Neural cell (in vitro differentiated cells): ENCODE measurements around the gene THRA. TPM values are rescaled to one million over a fixed set of nuclear protein-coding genes. Genes with fewer than 3 reads are reported as not detected.

Source experiments
- H2AFZ ChIP-seq: fragments of 200-600, 300-800 bp; sonication (generic), shearing (Covaris generic); 2 replicates; pipeline ENCODE4 v1.6.0; 2014; ENCODE audit warnings: low read depth, mild to moderate bottlenecking, antibody characterized with exemption, low read length, moderate library complexity
- H3F3A ChIP-seq: fragments of 200-600 bp; shearing (Covaris generic); 2 replicates; pipeline ENCODE4 v1.6.1; 2016; ENCODE audit warnings: mild to moderate bottlenecking, moderate library complexity, mixed read lengths, antibody characterized with exemption, low read length; ENCODE audit not compliant: insufficient read depth, poor library complexity, severe bottlenecking
- H3K27ac ChIP-seq: fragments of 200-600, 300-800 bp; sonication (generic), shearing (Covaris generic); 2 replicates; pipeline ENCODE4 v1.5.1; 2014; ENCODE audit warnings: mild to moderate bottlenecking, low read length, moderate library complexity
- H3K27me3 ChIP-seq: fragments of 300-800, 200-600 bp; sonication (generic), shearing (Covaris generic); 2 replicates; pipeline ENCODE4 v1.6.0; 2014; ENCODE audit warnings: mild to moderate bottlenecking, low read depth, low read length, moderate library complexity; ENCODE audit not compliant: insufficient read depth
- H3K36me3 ChIP-seq: fragments of 300-800, 200-600 bp; sonication (generic), shearing (Covaris generic); 2 replicates; pipeline ENCODE4 v1.5.1; 2014; ENCODE audit warnings: mild to moderate bottlenecking, antibody characterized with exemption, low read length, moderate library complexity; ENCODE audit not compliant: insufficient read depth
- H3K4me2 ChIP-seq: fragments of 300-800, 200-600 bp; sonication (generic), shearing (Covaris generic); 2 replicates; pipeline ENCODE4 v1.6.0; 2014; ENCODE audit warnings: mild to moderate bottlenecking, low read length
- H3K4me3 ChIP-seq: fragments of 300-800, 200-600 bp; sonication (generic), shearing (Covaris generic); 2 replicates; pipeline ENCODE4 v1.5.1; 2014; ENCODE audit warnings: mild to moderate bottlenecking, low read length, moderate library complexity
- H3K79me2 ChIP-seq: fragments of 200-600 bp; shearing (Covaris generic); replicated peaks from 2 replicates; pipeline ENCODE4 v1.6.0; 2014; ENCODE audit warnings: mild to moderate bottlenecking, low read length, moderate library complexity; ENCODE audit not compliant: insufficient read depth
- H3K9ac ChIP-seq: fragments of 300-800, 200-600 bp; sonication (generic), shearing (Covaris generic); 2 replicates; pipeline ENCODE4 v1.6.1; 2016; ENCODE audit warnings: mild to moderate bottlenecking, low read length, mixed read lengths
- H3K9me2 ChIP-seq: fragments of 200-600 bp; shearing (Covaris generic); 2 replicates; pipeline ENCODE4 v1.6.1; 2016; ENCODE audit warnings: mild to moderate bottlenecking, low read length, mixed read lengths; ENCODE audit not compliant: insufficient read depth
- H3K9me3 ChIP-seq: fragments of 200-600, 300-800 bp; sonication (generic), shearing (Covaris generic); 2 replicates; pipeline ENCODE4 v1.6.1; 2016; ENCODE audit warnings: mild to moderate bottlenecking, mixed run types, low read length, moderate library complexity, mixed read lengths
- H4K20me1 ChIP-seq: fragments of 200-600 bp; shearing (Covaris generic); 2 replicates; pipeline ENCODE4 v1.6.1; 2016; ENCODE audit warnings: mild to moderate bottlenecking, mixed run types; ENCODE audit not compliant: insufficient read depth
- EP300 ChIP-seq: fragments of 450-650 bp; conservative IDR thresholded peaks from 2 replicates; pipeline ENCODE4 v1.6.1; 2014; ENCODE audit warnings: antibody characterized with exemption, mild to moderate bottlenecking, moderate library complexity; ENCODE audit not compliant: poor library complexity, severe bottlenecking
- EZH2 ChIP-seq: fragments of 200-600, 300-800 bp; shearing (Covaris generic), sonication (generic); IDR thresholded peaks from 2 replicates; pipeline ENCODE4 v1.6.1; 2014; ENCODE audit warnings: antibody characterized with exemption, low read length, borderline replicate concordance, mild to moderate bottlenecking; ENCODE audit not compliant: insufficient read depth, poor library complexity, severe bottlenecking
- MXI1 ChIP-seq: fragments of 450-650 bp; conservative IDR thresholded peaks from 2 replicates; pipeline ENCODE4 v1.6.1; 2014; ENCODE audit warnings: antibody characterized with exemption, mild to moderate bottlenecking; ENCODE audit not compliant: poor library complexity, severe bottlenecking
- POLR2AphosphoS5 ChIP-seq: IDR thresholded peaks from 2 replicates; pipeline ENCODE4 v1.6.1; 2012
- RAD21 ChIP-seq: fragments of 450-650 bp; conservative IDR thresholded peaks from 2 replicates; pipeline ENCODE4 v1.6.1; 2014; ENCODE audit warnings: antibody characterized with exemption, mild to moderate bottlenecking, moderate library complexity
- SMC3 ChIP-seq: fragments of 450-650 bp; conservative IDR thresholded peaks from 2 replicates; pipeline ENCODE4 v1.6.1; 2014; ENCODE audit warnings: antibody characterized with exemption, mild to moderate bottlenecking, moderate library complexity; ENCODE audit not compliant: poor library complexity
- TAF1 ChIP-seq: IDR thresholded peaks from 2 replicates; pipeline ENCODE4 v1.6.1; 2012; ENCODE audit warnings: low read depth
- polyA plus RNA-seq: library from polyadenylated mRNA; depleted of rRNA; stranded (reverse); fragments of >200 nt; gene quantifications from 2 replicates; pipeline ENCODE4 v1.2.3, GENCODE V29; 2014
- TF ChIP-seq, protein P1 (sequence below): IDR thresholded peaks from 2 replicates; pipeline ENCODE4 v1.6.1; 2012; ENCODE audit warnings: borderline replicate concordance
- TF ChIP-seq, protein P2 (sequence below): fragments of 450-650 bp; IDR thresholded peaks from 2 replicates; pipeline ENCODE4 v1.5.1; 2014; ENCODE audit warnings: antibody characterized with exemption, mild to moderate bottlenecking, moderate library complexity; ENCODE audit not compliant: poor library complexity, severe bottlenecking

The THRA gene
- polyA plus RNA-seq, 1 donor from 2014 or later: 97.2 TPM

DNA sequence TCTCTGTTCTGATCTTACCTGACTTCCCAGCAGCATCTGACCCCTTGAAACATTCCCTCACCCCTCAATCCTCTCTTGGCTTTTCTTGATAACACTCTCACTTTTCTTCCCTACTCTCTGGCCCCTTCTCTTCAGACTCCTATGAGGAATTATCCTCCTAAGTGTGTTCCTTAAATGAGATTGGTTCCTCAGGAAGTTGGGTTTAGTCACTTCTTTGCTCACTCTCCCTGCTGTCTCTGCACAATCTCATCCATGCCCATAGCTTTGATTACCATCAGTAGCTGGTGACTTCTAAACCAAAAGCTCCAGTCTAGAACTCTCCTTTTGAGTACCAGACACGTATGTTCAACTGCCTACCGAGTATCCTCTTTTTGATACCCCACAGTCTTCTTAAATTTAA is 21.6 kb upstream of the THRA start:
- no peaks in the 10 kb centered on the region for H3K27me3 ChIP-seq

GRCh38 chr17:40056379-40057015 is 6.3 kb upstream of the THRA start:
- no peak overlapping the region for H3K27ac ChIP-seq
- H3K4me3 ChIP-seq: no peak overlapping the region
- H3K79me2 ChIP-seq: peaks cover 9% of the 10 kb centered on the region
- H3K4me2 ChIP-seq: no peak overlapping the region
- H3K9me2 ChIP-seq: no peaks in the 10 kb centered on the region
- no peak overlapping the region for H2AFZ ChIP-seq
- no peaks in the 10 kb centered on the region for H4K20me1 ChIP-seq
- no peak overlapping the region for H3K9ac ChIP-seq
- no peaks in the 10 kb centered on the region for H3K9me3 ChIP-seq
- no peaks in the 10 kb centered on the region for H3K36me3 ChIP-seq
- no peaks in the 10 kb centered on the region for H3F3A ChIP-seq
- H3K27me3 ChIP-seq: no peaks in the 10 kb centered on the region
- TF ChIP-seq MXI1: no peak
- no peak for TF ChIP-seq POLR2AphosphoS5
- no peak for TF ChIP-seq RAD21
- TF ChIP-seq TAF1: no peak
- no peak for TF ChIP-seq EP300
- TF ChIP-seq, protein P1, sequence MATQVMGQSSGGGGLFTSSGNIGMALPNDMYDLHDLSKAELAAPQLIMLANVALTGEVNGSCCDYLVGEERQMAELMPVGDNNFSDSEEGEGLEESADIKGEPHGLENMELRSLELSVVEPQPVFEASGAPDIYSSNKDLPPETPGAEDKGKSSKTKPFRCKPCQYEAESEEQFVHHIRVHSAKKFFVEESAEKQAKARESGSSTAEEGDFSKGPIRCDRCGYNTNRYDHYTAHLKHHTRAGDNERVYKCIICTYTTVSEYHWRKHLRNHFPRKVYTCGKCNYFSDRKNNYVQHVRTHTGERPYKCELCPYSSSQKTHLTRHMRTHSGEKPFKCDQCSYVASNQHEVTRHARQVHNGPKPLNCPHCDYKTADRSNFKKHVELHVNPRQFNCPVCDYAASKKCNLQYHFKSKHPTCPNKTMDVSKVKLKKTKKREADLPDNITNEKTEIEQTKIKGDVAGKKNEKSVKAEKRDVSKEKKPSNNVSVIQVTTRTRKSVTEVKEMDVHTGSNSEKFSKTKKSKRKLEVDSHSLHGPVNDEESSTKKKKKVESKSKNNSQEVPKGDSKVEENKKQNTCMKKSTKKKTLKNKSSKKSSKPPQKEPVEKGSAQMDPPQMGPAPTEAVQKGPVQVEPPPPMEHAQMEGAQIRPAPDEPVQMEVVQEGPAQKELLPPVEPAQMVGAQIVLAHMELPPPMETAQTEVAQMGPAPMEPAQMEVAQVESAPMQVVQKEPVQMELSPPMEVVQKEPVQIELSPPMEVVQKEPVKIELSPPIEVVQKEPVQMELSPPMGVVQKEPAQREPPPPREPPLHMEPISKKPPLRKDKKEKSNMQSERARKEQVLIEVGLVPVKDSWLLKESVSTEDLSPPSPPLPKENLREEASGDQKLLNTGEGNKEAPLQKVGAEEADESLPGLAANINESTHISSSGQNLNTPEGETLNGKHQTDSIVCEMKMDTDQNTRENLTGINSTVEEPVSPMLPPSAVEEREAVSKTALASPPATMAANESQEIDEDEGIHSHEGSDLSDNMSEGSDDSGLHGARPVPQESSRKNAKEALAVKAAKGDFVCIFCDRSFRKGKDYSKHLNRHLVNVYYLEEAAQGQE: no peak
- no peak for TF ChIP-seq EZH2
- TF ChIP-seq, protein P2, sequence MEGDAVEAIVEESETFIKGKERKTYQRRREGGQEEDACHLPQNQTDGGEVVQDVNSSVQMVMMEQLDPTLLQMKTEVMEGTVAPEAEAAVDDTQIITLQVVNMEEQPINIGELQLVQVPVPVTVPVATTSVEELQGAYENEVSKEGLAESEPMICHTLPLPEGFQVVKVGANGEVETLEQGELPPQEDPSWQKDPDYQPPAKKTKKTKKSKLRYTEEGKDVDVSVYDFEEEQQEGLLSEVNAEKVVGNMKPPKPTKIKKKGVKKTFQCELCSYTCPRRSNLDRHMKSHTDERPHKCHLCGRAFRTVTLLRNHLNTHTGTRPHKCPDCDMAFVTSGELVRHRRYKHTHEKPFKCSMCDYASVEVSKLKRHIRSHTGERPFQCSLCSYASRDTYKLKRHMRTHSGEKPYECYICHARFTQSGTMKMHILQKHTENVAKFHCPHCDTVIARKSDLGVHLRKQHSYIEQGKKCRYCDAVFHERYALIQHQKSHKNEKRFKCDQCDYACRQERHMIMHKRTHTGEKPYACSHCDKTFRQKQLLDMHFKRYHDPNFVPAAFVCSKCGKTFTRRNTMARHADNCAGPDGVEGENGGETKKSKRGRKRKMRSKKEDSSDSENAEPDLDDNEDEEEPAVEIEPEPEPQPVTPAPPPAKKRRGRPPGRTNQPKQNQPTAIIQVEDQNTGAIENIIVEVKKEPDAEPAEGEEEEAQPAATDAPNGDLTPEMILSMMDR: no peak
- TF ChIP-seq SMC3: no peak

More for the DNA sequence above, 21.6 kb upstream of the THRA start:
- no peak for TF ChIP-seq SMC3
- TF ChIP-seq EP300: no peak
- TF ChIP-seq, protein P2: no peak
- no peak for TF ChIP-seq MXI1
- TF ChIP-seq POLR2AphosphoS5: no peak
- no peak for TF ChIP-seq RAD21
- no peak for TF ChIP-seq EZH2
- no peak for TF ChIP-seq TAF1
- TF ChIP-seq, protein P1: no peak
- Histone ChIP-seq H3K4me3 (no peak overlapping the region), H4K20me1 (no peaks in the 10 kb centered on the region), H3K9me3 (no peaks in the 10 kb centered on the region), H3K9ac (no peak overlapping the region), H3K4me2 (no peak overlapping the region), H3K9me2 (no peaks in the 10 kb centered on the region), H3K36me3 (no peaks in the 10 kb centered on the region), H3K27ac (no peak overlapping the region), H3F3A (no peaks in the 10 kb centered on the region), H2AFZ (no peak overlapping the region), H3K79me2 (no peaks in the 10 kb centered on the region)
